Liver (tissue), 9 donors: ENCODE data around the gene KBTBD7. TPM values are rescaled to one million over a fixed set of nuclear protein-coding genes. Genes with fewer than 3 reads are reported as not detected.

Experiments
- DNase-seq: peaks from one replicate; pipeline ENCODE4 v3.0.0-alpha.2; 2017; ENCODE audit warnings: low spot score
- H3K27ac ChIP-seq, 2 donors: one replicate each; pipeline ENCODE4 v1.7.0; 2013; ENCODE audit warnings: inconsistent platforms in 2 of 2, low read length in 2 of 2, control low read depth in 1 of 2, low read depth in 1 of 2, mild to moderate bottlenecking in 1 of 2
- H3K27me3 ChIP-seq, 4 donors: one replicate each; pipeline versions ENCODE4 v1.6.1 to v1.7.0; 2013; ENCODE audit warnings: low read length in 3 of 4, inconsistent platforms in 1 of 4, mild to moderate bottlenecking in 1 of 4, moderate library complexity in 1 of 4; ENCODE audit not compliant: control insufficient read depth in 4 of 4, insufficient read depth in 4 of 4
- H3K36me3 ChIP-seq, 4 donors: one replicate each; pipeline versions ENCODE4 v1.6.1 to v1.7.0; 2013; ENCODE audit warnings: low read length in 3 of 4, mild to moderate bottlenecking in 3 of 4, low read depth in 1 of 4, moderate library complexity in 1 of 4; ENCODE audit not compliant: control insufficient read depth in 4 of 4, insufficient read depth in 3 of 4
- H3K4me1 ChIP-seq, 4 donors: one replicate each; pipeline versions ENCODE4 v1.6.1 to v1.7.0; 2013; ENCODE audit warnings: low read length in 3 of 4, mild to moderate bottlenecking in 3 of 4, moderate library complexity in 1 of 4; ENCODE audit not compliant: control insufficient read depth in 4 of 4, insufficient read depth in 4 of 4
- H3K4me3 ChIP-seq, 3 donors: one replicate each; pipeline versions ENCODE4 v1.6.1 to v1.7.0; 2013; ENCODE audit warnings: low read length in 3 of 3, control low read depth in 1 of 3, low read depth in 1 of 3, mild to moderate bottlenecking in 1 of 3
- H3K9ac ChIP-seq, 2 donors: one replicate each; pipeline ENCODE4 v1.7.0; 2013; ENCODE audit warnings: low read length in 2 of 2, mild to moderate bottlenecking in 2 of 2, moderate library complexity in 2 of 2, control low read depth in 1 of 2, low read depth in 1 of 2
- H3K9me3 ChIP-seq, 4 donors: one replicate each; pipeline versions ENCODE4 v1.6.1 to v1.7.0; 2013; ENCODE audit warnings: low read length in 3 of 4; ENCODE audit not compliant: control insufficient read depth in 4 of 4
- EGR1 ChIP-seq, 2 donors: IDR thresholded peaks; 2 replicates each; pipeline ENCODE4 v1.6.1; 2016 to 2018; ENCODE audit warnings: antibody characterized with exemption in 2 of 2, low read depth in 2 of 2
- FOXA1 ChIP-seq: IDR thresholded peaks from 2 replicates; pipeline ENCODE4 v1.6.1; 2016; ENCODE audit warnings: antibody characterized with exemption
- FOXA2 ChIP-seq: IDR thresholded peaks from 2 replicates; pipeline ENCODE4 v1.6.1; 2016; ENCODE audit warnings: antibody characterized with exemption
- GABPA ChIP-seq, 2 donors: IDR thresholded peaks in 1 of 2; conservative IDR thresholded peaks in 1 of 2; 2 replicates each; pipeline ENCODE4 v1.6.1; 2016; ENCODE audit warnings: antibody characterized with exemption in 2 of 2, mild to moderate bottlenecking in 1 of 2, moderate library complexity in 1 of 2
- HNF4G ChIP-seq: IDR thresholded peaks from 2 replicates; pipeline ENCODE4 v1.6.1; 2016; ENCODE audit warnings: antibody characterized with exemption
- JUND ChIP-seq, 2 donors: IDR thresholded peaks; 2 replicates each; pipeline ENCODE4 v1.6.1; 2016; ENCODE audit warnings: antibody characterized with exemption in 2 of 2
- RAD21 ChIP-seq, 2 donors: IDR thresholded peaks; 2 replicates each; pipeline ENCODE4 v1.6.1; 2016; ENCODE audit warnings: antibody characterized with exemption in 2 of 2, mild to moderate bottlenecking in 2 of 2
- RXRA ChIP-seq, 2 donors: IDR thresholded peaks; 2 replicates each; pipeline ENCODE4 v1.6.1; 2017 to 2018; ENCODE audit warnings: antibody characterized with exemption in 2 of 2, mild to moderate bottlenecking in 1 of 2
- SP1 ChIP-seq: IDR thresholded peaks from 2 replicates; pipeline ENCODE4 v1.6.1; 2018; ENCODE audit warnings: antibody characterized with exemption, mild to moderate bottlenecking
- TAF1 ChIP-seq: conservative IDR thresholded peaks from 2 replicates; pipeline ENCODE4 v1.6.1; 2016; ENCODE audit warnings: antibody characterized with exemption, mild to moderate bottlenecking
- YY1 ChIP-seq: IDR thresholded peaks from 2 replicates; pipeline ENCODE4 v1.6.1; 2016; ENCODE audit warnings: antibody characterized with exemption, mild to moderate bottlenecking
- WGBS: extraction: QIAGEN DNeasy Blood & Tissue Kit; methylation state at CpG from one replicate; pipeline ENCODE4 v1.1.7; 2013; 5-methylcytosine and 5-hydroxymethylcytosine counted together
- polyA plus RNA-seq, 2 donors: library from polyadenylated mRNA; stranded (reverse) in 1 of 2; unstranded in 1 of 2; fragments of 200-250 nt in 1 of 2; fragments of >200 nt in 1 of 2; fragmentation: Nextera tagmentation in 1 of 2; extraction: Ambion mirVana in 1 of 2; gene quantifications; one replicate each; pipeline versions ENCODE4 v1.2.1 to v1.2.3, GENCODE V29; 2013 to 2015
- total RNA-seq, 2 donors: library from RNA; depleted of rRNA; stranded (reverse); fragments of >200 nt; gene quantifications; one replicate each; pipeline ENCODE4 v1.2.3, GENCODE V29; 2014
- TF ChIP-seq, protein P1 (sequence below): IDR thresholded peaks from 2 replicates; pipeline ENCODE4 v1.6.1; 2016; ENCODE audit warnings: antibody characterized with exemption, mild to moderate bottlenecking
- TF ChIP-seq, protein P2 (sequence below): fragments of 150-350 bp; IDR thresholded peaks from 2 replicates; pipeline ENCODE4 v1.5.1; 2017; ENCODE audit warnings: improper control_type of control experiment, low read depth, low read length; ENCODE audit not compliant: missing input control
- TF ChIP-seq, protein P3 (sequence below): IDR thresholded peaks from 2 replicates; pipeline ENCODE4 v1.6.1; 2016; ENCODE audit warnings: antibody characterized with exemption
- donor health status: healthy.
- donor health status: healthy.
- donor health status: healthy.
- donor health status: healthy.
- donor health status: healthy.

Gene KBTBD7
- total and polyA plus RNA-seq, 4 donors: 3.3 to 10.1 (median 6.9) TPM

DNA sequence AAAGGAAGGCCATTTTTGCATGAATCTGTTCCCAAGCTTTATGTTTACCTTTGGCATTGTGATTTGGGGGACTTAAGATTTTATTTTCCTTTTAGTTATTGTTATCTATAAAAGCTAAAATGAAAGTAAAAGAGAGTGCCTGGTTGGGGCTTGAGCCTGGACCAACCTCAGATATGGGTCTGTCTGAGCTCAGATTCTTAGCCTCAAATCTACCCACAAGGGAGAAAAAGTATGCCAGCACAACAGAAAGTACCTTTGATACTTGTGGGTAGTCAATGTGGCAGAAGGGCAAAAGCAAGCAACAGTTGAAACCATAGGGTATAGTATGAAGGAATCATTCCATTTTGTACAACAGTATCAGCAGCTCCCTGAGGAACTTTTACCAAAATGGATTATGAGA lies 35.2 kb downstream of the KBTBD7 start:
- H3K27me3 ChIP-seq: no peaks in the 10 kb centered on the region
- no peaks in the 10 kb centered on the region for H3K36me3 ChIP-seq
- peaks cover 0 to 1% (median 0%) of the 10 kb centered on the region in 4 donors for H3K4me1 ChIP-seq
- no peak overlapping the region for H3K9ac ChIP-seq
- H3K27ac ChIP-seq: no peak overlapping the region
- DNase-seq: no peak
- no peaks in the 10 kb centered on the region for H3K9me3 ChIP-seq
- no peak for TF ChIP-seq RXRA (IDR thresholded peaks at IDR 0.05)
- TF ChIP-seq, protein P1, sequence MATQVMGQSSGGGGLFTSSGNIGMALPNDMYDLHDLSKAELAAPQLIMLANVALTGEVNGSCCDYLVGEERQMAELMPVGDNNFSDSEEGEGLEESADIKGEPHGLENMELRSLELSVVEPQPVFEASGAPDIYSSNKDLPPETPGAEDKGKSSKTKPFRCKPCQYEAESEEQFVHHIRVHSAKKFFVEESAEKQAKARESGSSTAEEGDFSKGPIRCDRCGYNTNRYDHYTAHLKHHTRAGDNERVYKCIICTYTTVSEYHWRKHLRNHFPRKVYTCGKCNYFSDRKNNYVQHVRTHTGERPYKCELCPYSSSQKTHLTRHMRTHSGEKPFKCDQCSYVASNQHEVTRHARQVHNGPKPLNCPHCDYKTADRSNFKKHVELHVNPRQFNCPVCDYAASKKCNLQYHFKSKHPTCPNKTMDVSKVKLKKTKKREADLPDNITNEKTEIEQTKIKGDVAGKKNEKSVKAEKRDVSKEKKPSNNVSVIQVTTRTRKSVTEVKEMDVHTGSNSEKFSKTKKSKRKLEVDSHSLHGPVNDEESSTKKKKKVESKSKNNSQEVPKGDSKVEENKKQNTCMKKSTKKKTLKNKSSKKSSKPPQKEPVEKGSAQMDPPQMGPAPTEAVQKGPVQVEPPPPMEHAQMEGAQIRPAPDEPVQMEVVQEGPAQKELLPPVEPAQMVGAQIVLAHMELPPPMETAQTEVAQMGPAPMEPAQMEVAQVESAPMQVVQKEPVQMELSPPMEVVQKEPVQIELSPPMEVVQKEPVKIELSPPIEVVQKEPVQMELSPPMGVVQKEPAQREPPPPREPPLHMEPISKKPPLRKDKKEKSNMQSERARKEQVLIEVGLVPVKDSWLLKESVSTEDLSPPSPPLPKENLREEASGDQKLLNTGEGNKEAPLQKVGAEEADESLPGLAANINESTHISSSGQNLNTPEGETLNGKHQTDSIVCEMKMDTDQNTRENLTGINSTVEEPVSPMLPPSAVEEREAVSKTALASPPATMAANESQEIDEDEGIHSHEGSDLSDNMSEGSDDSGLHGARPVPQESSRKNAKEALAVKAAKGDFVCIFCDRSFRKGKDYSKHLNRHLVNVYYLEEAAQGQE: no peak
- TF ChIP-seq TAF1: no peak
- TF ChIP-seq EGR1 (IDR thresholded peaks at IDR 0.05; ENCODE audit: low read depth in 2 of 2): no peak
- no peak for TF ChIP-seq HNF4G
- no peak for TF ChIP-seq FOXA1
- no peak for TF ChIP-seq SP1
- TF ChIP-seq FOXA2: no peak
- TF ChIP-seq RAD21 (IDR thresholded peaks at IDR 0.05): no peak
- TF ChIP-seq GABPA (IDR thresholded peaks at IDR 0.05 in 1 of 2, conservative IDR thresholded peaks at IDR 0.05 in 1 of 2): no peak
- TF ChIP-seq YY1: no peak
- H3K4me3 ChIP-seq: no peak overlapping the region

DNA sequence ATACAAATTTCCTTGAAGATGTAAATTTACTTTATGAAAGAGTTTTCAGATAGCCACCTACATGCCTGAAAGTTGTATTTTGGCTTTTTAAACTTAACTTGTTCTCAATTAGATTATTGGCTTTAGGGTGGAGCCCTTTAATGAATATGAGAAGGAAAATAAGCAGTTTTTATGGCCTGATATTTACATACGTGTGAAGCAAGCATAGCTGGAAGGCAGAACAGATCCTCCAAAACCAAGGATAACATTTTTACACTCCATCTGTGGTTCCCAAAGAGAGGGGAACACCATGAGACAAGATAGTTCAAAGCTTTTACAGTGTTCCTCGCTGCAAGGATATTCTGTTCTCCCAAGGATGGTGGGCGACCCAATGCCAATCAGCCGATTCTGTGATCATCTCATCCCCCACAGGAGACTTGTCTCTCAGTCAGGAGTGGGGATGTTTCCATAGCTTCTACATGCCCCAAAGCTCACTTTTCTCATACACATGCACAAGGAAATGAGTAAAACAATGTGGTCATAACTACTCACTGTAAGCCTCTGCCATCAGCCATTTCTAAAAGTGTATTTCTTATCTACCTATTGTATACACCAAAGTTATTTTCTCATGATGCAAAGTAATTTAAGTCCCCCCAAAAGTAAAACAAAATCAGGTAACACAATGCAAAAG lies 37.2 kb downstream of the KBTBD7 start:
- Histone ChIP-seq H3K36me3 (no peaks in the 10 kb centered on the region), H3K27ac (no peak overlapping the region), H3K4me3 (no peak overlapping the region), H3K9me3 (peaks cover 0 to 4% (median under 1%) of the 10 kb centered on the region in 4 donors), H3K4me1 (peaks cover 0 to 1% (median 0%) of the 10 kb centered on the region in 4 donors), H3K27me3 (no peaks in the 10 kb centered on the region), H3K9ac (no peak overlapping the region)
- TF ChIP-seq TAF1 (no peak), FOXA1 (no peak), JUND (IDR thresholded peaks at IDR 0.05) (no peak), SP1 (no peak), FOXA2 (no peak)
- TF ChIP-seq, protein P2, sequence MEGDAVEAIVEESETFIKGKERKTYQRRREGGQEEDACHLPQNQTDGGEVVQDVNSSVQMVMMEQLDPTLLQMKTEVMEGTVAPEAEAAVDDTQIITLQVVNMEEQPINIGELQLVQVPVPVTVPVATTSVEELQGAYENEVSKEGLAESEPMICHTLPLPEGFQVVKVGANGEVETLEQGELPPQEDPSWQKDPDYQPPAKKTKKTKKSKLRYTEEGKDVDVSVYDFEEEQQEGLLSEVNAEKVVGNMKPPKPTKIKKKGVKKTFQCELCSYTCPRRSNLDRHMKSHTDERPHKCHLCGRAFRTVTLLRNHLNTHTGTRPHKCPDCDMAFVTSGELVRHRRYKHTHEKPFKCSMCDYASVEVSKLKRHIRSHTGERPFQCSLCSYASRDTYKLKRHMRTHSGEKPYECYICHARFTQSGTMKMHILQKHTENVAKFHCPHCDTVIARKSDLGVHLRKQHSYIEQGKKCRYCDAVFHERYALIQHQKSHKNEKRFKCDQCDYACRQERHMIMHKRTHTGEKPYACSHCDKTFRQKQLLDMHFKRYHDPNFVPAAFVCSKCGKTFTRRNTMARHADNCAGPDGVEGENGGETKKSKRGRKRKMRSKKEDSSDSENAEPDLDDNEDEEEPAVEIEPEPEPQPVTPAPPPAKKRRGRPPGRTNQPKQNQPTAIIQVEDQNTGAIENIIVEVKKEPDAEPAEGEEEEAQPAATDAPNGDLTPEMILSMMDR: no peak
- WGBS: 98% methylated on average over 4 of the region's 4 CpGs
- no peak for DNase-seq

DNA sequence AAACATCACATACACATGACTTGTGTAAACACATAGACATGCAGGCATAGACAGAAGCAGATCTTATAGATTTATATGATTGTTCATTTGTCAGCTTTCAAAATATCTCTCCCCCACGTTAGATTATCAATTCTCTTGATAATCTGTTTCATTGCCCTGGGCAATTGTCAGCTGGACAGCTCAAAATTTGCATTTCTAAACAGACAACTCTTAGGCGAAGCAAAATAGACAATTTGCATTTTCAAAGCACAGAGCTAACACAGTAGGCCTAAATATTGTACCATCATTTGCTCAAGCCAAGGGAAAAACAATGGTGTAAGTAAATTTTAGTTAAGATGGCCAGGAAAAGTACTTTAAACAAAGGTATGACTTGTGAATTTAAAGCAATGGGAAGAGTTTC lies 37.7 kb downstream of the KBTBD7 start:
- Histone ChIP-seq H3K27ac (no peak overlapping the region), H3K36me3 (no peaks in the 10 kb centered on the region), H3K4me1 (peaks cover 0 to 1% (median 0%) of the 10 kb centered on the region in 4 donors), H3K9ac (no peak overlapping the region), H3K9me3 (peaks cover 0 to 7% (median 6%) of the 10 kb centered on the region in 4 donors), H3K27me3 (no peaks in the 10 kb centered on the region), H3K4me3 (no peak overlapping the region)
- DNase-seq: no peak
- WGBS: 90% methylated on average over 2 of the region's 2 CpGs
- TF ChIP-seq, protein P3, sequence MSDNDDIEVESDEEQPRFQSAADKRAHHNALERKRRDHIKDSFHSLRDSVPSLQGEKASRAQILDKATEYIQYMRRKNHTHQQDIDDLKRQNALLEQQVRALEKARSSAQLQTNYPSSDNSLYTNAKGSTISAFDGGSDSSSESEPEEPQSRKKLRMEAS: no peak
